OCI-LY7 (cell line): ENCODE measurements around the gene NDUFAF2. TPM values are rescaled to one million over a fixed set of nuclear protein-coding genes. Genes with fewer than 3 reads are reported as not detected.

Experiments used
- BruUV-seq: library from RNA; stranded (reverse); fragments of 400-500 nt; replicated peaks from 2 replicates; lab custom pipeline; 2021; lab: Mats Ljungman, UMichigan
- CTCF ChIA-PET: fragments of 300-600 bp; sonication (Branson Sonifier 250); formaldehyde crosslinking; loops from one replicate; lab custom pipeline; 2022; ENCODE audit warnings: antibody characterized with exemption; ENCODE audit not compliant: unreplicated experiment; lab: Charles Lee
- POLR2A ChIA-PET: fragments of 300-600 bp; sonication (Branson Sonifier 250); formaldehyde crosslinking; loops from one replicate; lab custom pipeline; 2022; ENCODE audit warnings: antibody characterized with exemption; lab: Charles Lee
- DNase-seq: peaks from one replicate; pipeline ENCODE4 v3.0.0-alpha.2; 2015; ENCODE audit warnings: low spot score
- H2AFZ ChIP-seq: fragments of 200-600 bp; sonication (generic), shearing (Covaris generic); 2 replicates; pipeline ENCODE4 v1.6.1; 2014; ENCODE audit warnings: mild to moderate bottlenecking, antibody characterized with exemption, low read length, moderate library complexity
- H3K27ac ChIP-seq: fragments of 200-600 bp; sonication (generic); 2 replicates; pipeline ENCODE4 v1.5.1; 2014; ENCODE audit warnings: mixed run types, low read depth, mild to moderate bottlenecking, moderate library complexity, low read length, inconsistent platforms; ENCODE audit not compliant: poor library complexity, severe bottlenecking
- H3K36me3 ChIP-seq: fragments of 200-600 bp; sonication (generic); 2 replicates; pipeline ENCODE4 v1.6.1; 2014; ENCODE audit warnings: mild to moderate bottlenecking, antibody characterized with exemption, low read length, moderate library complexity, mixed read lengths; ENCODE audit not compliant: insufficient read depth
- H3K4me1 ChIP-seq: fragments of 200-600 bp; sonication (generic); 2 replicates; pipeline ENCODE4 v1.5.1; 2014; ENCODE audit warnings: mild to moderate bottlenecking, low read length; ENCODE audit not compliant: insufficient read depth, poor library complexity, severe bottlenecking
- H3K4me2 ChIP-seq: fragments of 200-600 bp; sonication (generic); 2 replicates; pipeline ENCODE4 v1.6.1; 2014; ENCODE audit warnings: mild to moderate bottlenecking, low read length
- H3K4me3 ChIP-seq: fragments of 200-600 bp; sonication (generic); 2 replicates; pipeline ENCODE4 v1.5.1; 2014; ENCODE audit warnings: mild to moderate bottlenecking, low read depth, low read length; ENCODE audit not compliant: poor library complexity, severe bottlenecking
- H3K79me2 ChIP-seq: fragments of 200-600 bp; sonication (generic); 2 replicates; pipeline ENCODE4 v1.6.1; 2016; ENCODE audit warnings: low read depth, mild to moderate bottlenecking, low read length, moderate library complexity, mixed read lengths; ENCODE audit not compliant: insufficient read depth
- H3K9me2 ChIP-seq: fragments of 200-600 bp; sonication (generic); 2 replicates; pipeline ENCODE4 v1.6.1; 2016; ENCODE audit warnings: mild to moderate bottlenecking, low read length, mixed read lengths; ENCODE audit not compliant: insufficient read depth
- H3K9me3 ChIP-seq: fragments of 200-600 bp; sonication (generic); 2 replicates; pipeline ENCODE4 v1.6.1; 2014; ENCODE audit warnings: mild to moderate bottlenecking, mixed run types, low read length, mixed read lengths
- H4K20me1 ChIP-seq: fragments of 200-600 bp; sonication (generic); 2 replicates; pipeline ENCODE4 v1.6.1; 2014; ENCODE audit warnings: mild to moderate bottlenecking, antibody characterized with exemption, low read length, moderate library complexity, mixed read lengths; ENCODE audit not compliant: insufficient read depth
- EZH2phosphoT487 ChIP-seq: fragments of 200-600 bp; sonication (generic); IDR thresholded peaks from 2 replicates; pipeline ENCODE4 v1.6.1; 2018; ENCODE audit warnings: low read depth, borderline replicate concordance, mild to moderate bottlenecking, mixed run types, antibody characterized with exemption, low read length, moderate library complexity, mixed read lengths
- intact Hi-C: fragments of 100-400 bp; cut with micrococcal nuclease; formaldehyde crosslinking; loops from one replicate; pipeline ENCODE4 v1.10.0; 2022; ENCODE audit not compliant: unreplicated experiment
- total RNA-seq, 2 experiments: library from RNA; depleted of rRNA in 1 of 2; stranded (reverse); fragments of >200 nt in 1 of 2; shearing (Covaris generic) in 1 of 2; gene quantifications; 2 replicates each; pipeline ENCODE4 v1.2.3, GENCODE V29; 2014 to 2022
- TF ChIP-seq, protein P1 (sequence below): fragments of 200-600 bp; sonication (generic); conservative IDR thresholded peaks from 2 replicates; pipeline ENCODE4 v1.5.1; 2014; ENCODE audit warnings: mild to moderate bottlenecking, antibody characterized with exemption, low read length, moderate library complexity, mixed read lengths

NDUFAF2 gene
- total RNA-seq, 2 experiments from 2014 or later: 20.8 to 36.8 TPM

DNA sequence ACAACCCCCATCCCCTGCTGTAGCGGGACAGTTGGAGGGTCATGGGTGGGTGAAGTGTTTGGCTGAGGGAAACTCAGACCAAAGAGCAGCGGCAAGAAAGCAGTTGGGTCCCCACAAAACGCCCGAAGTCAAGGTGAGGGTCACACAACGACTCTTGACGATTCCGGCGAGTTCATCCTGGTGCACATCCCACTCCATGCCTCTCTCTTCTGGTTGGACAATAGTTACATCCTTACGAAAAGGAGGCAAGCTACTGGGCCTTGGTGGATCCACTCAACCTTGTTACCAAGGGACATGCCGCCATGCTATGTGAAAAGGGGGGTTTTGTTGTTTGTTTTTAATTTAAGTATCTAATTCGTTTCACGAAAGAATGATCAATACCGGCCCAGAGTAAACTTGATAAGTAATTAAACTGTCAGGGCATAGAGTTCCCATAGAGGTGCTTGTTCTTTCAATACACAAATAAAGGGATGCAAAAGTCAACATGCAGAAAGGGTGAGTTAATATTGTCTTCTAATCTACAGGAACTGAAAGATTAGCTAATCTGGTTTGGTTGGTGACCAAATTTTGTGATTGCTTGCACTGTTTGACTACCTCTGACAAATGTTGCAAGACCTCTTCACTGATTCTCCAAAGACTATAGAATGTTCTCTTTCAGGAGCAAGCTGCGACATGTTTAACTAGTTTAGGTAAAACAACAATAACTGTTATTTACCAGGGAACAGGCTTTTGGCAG, 218.0 kb downstream of the NDUFAF2 start:
- H3K36me3 ChIP-seq: peaks cover 31% of the 10 kb centered on the region
- intact Hi-C loops: loop anchor here (5.0 kb wide), 1 partner anchor 216 kb away; the partner anchor contains the start of genes ERCC8 and NDUFAF2
- H3K4me1 ChIP-seq: peaks cover 21% of the 10 kb centered on the region
- H3K9me2 ChIP-seq: no peaks in the 10 kb centered on the region
- peak overlapping the region; percentile 85 for H3K4me2 ChIP-seq
- H4K20me1 ChIP-seq: no peaks in the 10 kb centered on the region
- BruUV-seq: no TSS peak
- ChIA-PET CTCF (no interaction called here), POLR2A (interaction anchor here (1.2 to 1.4 kb wide), 2 partner anchors 12 kb away, joined by 4 read pairs; no protein-coding TSS in a partner anchor)
- no peaks in the 10 kb centered on the region for H3K9me3 ChIP-seq
- peak overlapping the region; percentile 91 for H3K4me3 ChIP-seq
- no peak overlapping the region for H3K27ac ChIP-seq
- peak overlapping the region; percentile 87; the same call in 1 of the 2 replicates for H2AFZ ChIP-seq
- TF ChIP-seq EZH2phosphoT487: no peak
- TF ChIP-seq, protein P1, sequence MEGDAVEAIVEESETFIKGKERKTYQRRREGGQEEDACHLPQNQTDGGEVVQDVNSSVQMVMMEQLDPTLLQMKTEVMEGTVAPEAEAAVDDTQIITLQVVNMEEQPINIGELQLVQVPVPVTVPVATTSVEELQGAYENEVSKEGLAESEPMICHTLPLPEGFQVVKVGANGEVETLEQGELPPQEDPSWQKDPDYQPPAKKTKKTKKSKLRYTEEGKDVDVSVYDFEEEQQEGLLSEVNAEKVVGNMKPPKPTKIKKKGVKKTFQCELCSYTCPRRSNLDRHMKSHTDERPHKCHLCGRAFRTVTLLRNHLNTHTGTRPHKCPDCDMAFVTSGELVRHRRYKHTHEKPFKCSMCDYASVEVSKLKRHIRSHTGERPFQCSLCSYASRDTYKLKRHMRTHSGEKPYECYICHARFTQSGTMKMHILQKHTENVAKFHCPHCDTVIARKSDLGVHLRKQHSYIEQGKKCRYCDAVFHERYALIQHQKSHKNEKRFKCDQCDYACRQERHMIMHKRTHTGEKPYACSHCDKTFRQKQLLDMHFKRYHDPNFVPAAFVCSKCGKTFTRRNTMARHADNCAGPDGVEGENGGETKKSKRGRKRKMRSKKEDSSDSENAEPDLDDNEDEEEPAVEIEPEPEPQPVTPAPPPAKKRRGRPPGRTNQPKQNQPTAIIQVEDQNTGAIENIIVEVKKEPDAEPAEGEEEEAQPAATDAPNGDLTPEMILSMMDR: no peak
- DNase-seq: no peak
- peaks cover 40% of the 10 kb centered on the region for H3K79me2 ChIP-seq

DNA sequence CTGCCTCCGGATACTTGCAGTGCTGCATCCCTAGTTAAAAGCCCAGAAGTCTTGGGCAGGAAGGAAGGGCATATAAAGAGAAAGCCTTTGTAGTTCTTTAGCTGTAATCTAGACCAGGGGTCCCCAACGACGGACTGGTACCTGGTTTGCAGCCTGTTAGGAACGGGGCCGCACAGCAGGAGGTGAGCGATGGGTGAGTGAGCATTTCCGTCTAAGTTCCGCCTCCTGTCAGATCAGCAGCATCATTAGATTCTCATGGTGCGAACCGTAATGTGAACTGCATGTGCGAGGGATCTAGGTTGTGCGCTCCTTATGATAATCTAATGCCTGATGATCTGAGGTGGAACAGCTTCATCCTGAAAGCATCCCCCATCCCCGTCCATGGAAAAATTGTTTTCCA, 218.9 kb downstream of the NDUFAF2 start:
- ChIA-PET CTCF (no interaction called here), POLR2A (interaction anchor here (1.0 to 1.4 kb wide), 4 partner anchors 11 to 218 kb away, joined by 3 to 7 read pairs (median 4); no protein-coding TSS in a partner anchor)
- Histone ChIP-seq H3K79me2 (peaks cover 31% of the 10 kb centered on the region), H3K27ac (no peak overlapping the region), H4K20me1 (no peaks in the 10 kb centered on the region), H3K4me3 (no peak overlapping the region), H2AFZ (no peak overlapping the region), H3K4me1 (peaks cover 21% of the 10 kb centered on the region), H3K4me2 (peak overlapping the region; percentile 85; the same call in 1 of the 2 replicates), H3K9me2 (no peaks in the 10 kb centered on the region), H3K9me3 (no peaks in the 10 kb centered on the region), H3K36me3 (peaks cover 22% of the 10 kb centered on the region)
- intact Hi-C loops: loop anchor here (5.0 kb wide), 1 partner anchor 217 kb away; the partner anchor contains the start of genes ERCC8 and NDUFAF2
- TF ChIP-seq, protein P1: no peak
- TF ChIP-seq EZH2phosphoT487: no peak
- DNase-seq: no peak
- no TSS peak for BruUV-seq

DNA sequence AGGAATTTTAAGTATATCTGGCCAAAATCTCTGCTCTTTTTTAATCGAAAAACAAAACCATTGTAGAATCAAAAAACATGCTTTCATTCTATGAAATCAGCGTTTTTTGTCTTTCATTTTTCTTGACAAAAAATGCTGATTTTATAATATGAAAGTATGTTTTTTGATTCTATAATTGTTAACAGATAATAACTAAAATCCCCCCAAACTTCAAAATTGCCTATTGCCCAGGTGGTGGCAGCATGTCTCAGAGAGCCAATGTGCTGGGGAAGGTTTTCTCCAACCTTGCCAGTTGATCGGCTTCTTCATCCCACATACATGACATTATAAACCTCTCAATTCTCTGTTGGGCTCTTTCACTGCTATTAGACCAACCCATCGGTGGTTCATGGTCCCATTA, 222.4 kb downstream of the NDUFAF2 start:
- H3K79me2 ChIP-seq: no peaks in the 10 kb centered on the region
- ChIA-PET CTCF (no interaction called here), POLR2A (interaction anchor here (0.6 kb wide), 1 partner anchor 64 kb away, joined by 4 read pairs; no protein-coding TSS in a partner anchor)
- intact Hi-C loops: no loop called here
- peaks cover 10% of the 10 kb centered on the region for H3K4me1 ChIP-seq
- no peaks in the 10 kb centered on the region for H3K9me2 ChIP-seq
- H3K36me3 ChIP-seq: no peaks in the 10 kb centered on the region
- no peak overlapping the region for H2AFZ ChIP-seq
- H3K4me2 ChIP-seq: no peak overlapping the region
- H4K20me1 ChIP-seq: 0 out of 2 replicates have a peak, but pooled peaks cover 4% of the 10 kb centered on the region
- no peaks in the 10 kb centered on the region for H3K9me3 ChIP-seq
- H3K27ac ChIP-seq: no peak overlapping the region
- TF ChIP-seq, protein P1: peak; percentile 48
- TF ChIP-seq EZH2phosphoT487: no peak
- no peak for DNase-seq
- H3K4me3 ChIP-seq: no peak overlapping the region
- no TSS peak for BruUV-seq
